Peyer's patch (tissue), 4 donors: Measurements from ENCODE around the gene TMEM131. TPM values are rescaled to one million over a fixed set of nuclear protein-coding genes. Genes with fewer than 3 reads are reported as not detected.

Source experiments
- DNase-seq, 3 donors: peaks; one replicate each; pipeline ENCODE4 v3.0.0-alpha.2; 2017 to 2019
- H3K27ac ChIP-seq, 4 donors: fragments of 200-600 bp; sonication (generic); one replicate each; pipeline ENCODE4 v1.5.1; 2016 to 2019
- H3K27me3 ChIP-seq, 2 donors: fragments of 200-600 bp; sonication (generic); one replicate each; pipeline ENCODE4 v1.5.1; 2019
- H3K36me3 ChIP-seq, 3 donors: fragments of 200-600 bp; sonication (generic); one replicate each; pipeline ENCODE4 v1.5.1; 2016 to 2019
- H3K4me1 ChIP-seq, 4 donors: fragments of 200-600 bp; sonication (generic); one replicate each; pipeline ENCODE4 v1.5.1; 2016 to 2019
- H3K4me3 ChIP-seq, 4 donors: fragments of 200-600 bp; sonication (generic); 1 replicate in 3 of 4; 2 replicates in 1 of 4; pipeline ENCODE4 v1.5.1; 2016 to 2019; ENCODE audit warnings: mild to moderate bottlenecking in 1 of 4
- H3K9me3 ChIP-seq, 4 donors: fragments of 200-600 bp; sonication (generic); one replicate each; pipeline ENCODE4 v1.5.1; 2016 to 2019; ENCODE audit warnings: mild to moderate bottlenecking in 1 of 4
- POLR2A ChIP-seq, 2 donors: fragments of 450-650 bp; IDR thresholded peaks; one replicate each; pipeline ENCODE4 v1.5.1; 2017; ENCODE audit warnings: antibody characterized with exemption in 2 of 2, mild to moderate bottlenecking in 2 of 2, moderate library complexity in 2 of 2
- total RNA-seq, 4 donors: library from RNA; depleted of rRNA; stranded (reverse); fragments of >200 nt; gene quantifications; one replicate each; pipeline ENCODE4 v1.1.0, GENCODE V29; 2016
- TF ChIP-seq, protein P1 (sequence below), 6 experiments: fragments of 450-650 bp in 4 of 6; fragments of 200-600 bp in 2 of 6; sonication (generic) in 1 of 6; IDR thresholded peaks; one replicate each; pipeline ENCODE4 v1.5.1; 2017 to 2019; ENCODE audit warnings: antibody characterized with exemption in 6 of 6, mild to moderate bottlenecking in 3 of 6, moderate library complexity in 1 of 6

TMEM131 gene
- total RNA-seq, 4 donors from 2014 or later: 64.6 to 86.3 (median 74.5) TPM

DNA sequence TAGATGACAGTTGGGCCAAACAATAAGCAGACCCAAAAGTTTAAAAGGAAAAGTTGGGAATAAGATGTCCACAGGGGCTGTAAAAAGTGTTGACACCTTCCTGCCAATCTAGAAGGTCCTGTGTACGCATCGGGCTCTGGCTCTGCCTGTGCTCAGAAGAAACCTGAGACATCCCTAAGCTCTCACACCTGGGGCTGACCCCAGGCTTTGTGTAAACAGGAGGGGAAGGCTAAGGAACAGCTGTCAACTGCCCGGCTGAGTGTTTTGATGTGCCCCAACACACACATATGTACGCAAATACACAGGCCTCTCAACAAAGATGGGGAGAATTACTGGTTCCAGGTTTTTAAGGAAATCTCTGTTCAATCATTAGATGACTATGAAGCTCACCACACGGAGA, 59.5 kb downstream of the TMEM131 start:
- TF ChIP-seq, protein P1, sequence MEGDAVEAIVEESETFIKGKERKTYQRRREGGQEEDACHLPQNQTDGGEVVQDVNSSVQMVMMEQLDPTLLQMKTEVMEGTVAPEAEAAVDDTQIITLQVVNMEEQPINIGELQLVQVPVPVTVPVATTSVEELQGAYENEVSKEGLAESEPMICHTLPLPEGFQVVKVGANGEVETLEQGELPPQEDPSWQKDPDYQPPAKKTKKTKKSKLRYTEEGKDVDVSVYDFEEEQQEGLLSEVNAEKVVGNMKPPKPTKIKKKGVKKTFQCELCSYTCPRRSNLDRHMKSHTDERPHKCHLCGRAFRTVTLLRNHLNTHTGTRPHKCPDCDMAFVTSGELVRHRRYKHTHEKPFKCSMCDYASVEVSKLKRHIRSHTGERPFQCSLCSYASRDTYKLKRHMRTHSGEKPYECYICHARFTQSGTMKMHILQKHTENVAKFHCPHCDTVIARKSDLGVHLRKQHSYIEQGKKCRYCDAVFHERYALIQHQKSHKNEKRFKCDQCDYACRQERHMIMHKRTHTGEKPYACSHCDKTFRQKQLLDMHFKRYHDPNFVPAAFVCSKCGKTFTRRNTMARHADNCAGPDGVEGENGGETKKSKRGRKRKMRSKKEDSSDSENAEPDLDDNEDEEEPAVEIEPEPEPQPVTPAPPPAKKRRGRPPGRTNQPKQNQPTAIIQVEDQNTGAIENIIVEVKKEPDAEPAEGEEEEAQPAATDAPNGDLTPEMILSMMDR (IDR thresholded peaks at IDR 0.05): no peak
- TF ChIP-seq POLR2A (IDR thresholded peaks at IDR 0.05): no peak
- DNase-seq: peak in 2 of 3 donors; percentile 68 to 76
- Histone ChIP-seq H3K4me3 (no peak overlapping the region), H3K27me3 (no peaks in the 10 kb centered on the region), H3K9me3 (no peaks in the 10 kb centered on the region), H3K36me3 (no peaks in the 10 kb centered on the region), H3K27ac (peak overlapping the region in 3 of 4 donors; percentile 3 to 53 (median 9)), H3K4me1 (peaks cover 0 to 33% (median 9%) of the 10 kb centered on the region in 4 donors)

DNA sequence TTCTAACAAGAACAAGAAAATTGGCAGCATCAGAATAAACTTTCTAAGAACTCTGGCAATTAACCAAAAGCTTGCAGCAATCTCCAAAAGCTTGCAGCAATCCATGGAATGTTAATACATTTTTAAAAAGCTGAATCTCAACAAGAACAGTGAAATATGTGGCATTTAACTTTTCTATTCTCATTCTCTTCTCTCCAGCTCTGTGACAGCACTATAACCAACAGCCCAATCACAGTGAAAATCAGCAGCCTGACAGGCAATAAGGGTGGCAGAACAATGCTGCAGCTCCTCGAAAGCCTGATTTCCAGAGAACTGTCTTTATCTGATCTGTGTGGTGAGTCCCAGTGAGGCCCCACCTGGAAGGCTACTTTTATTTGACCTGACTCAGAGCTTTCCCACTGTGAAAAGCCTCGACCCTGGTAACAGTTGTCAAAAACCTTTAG, 60.0 kb downstream of the TMEM131 start:
- no peaks in the 10 kb centered on the region for H3K9me3 ChIP-seq
- H3K36me3 ChIP-seq: no peaks in the 10 kb centered on the region
- no peaks in the 10 kb centered on the region for H3K27me3 ChIP-seq
- H3K4me3 ChIP-seq: no peak overlapping the region
- H3K4me1 ChIP-seq: peaks cover 0 to 33% (median 9%) of the 10 kb centered on the region in 4 donors
- no peak for TF ChIP-seq POLR2A (IDR thresholded peaks at IDR 0.05)
- TF ChIP-seq, protein P1 (IDR thresholded peaks at IDR 0.05): no peak
- peak overlapping the region in 3 of 4 donors; percentile 3 to 53 (median 9) for H3K27ac ChIP-seq
- no peak for DNase-seq

DNA sequence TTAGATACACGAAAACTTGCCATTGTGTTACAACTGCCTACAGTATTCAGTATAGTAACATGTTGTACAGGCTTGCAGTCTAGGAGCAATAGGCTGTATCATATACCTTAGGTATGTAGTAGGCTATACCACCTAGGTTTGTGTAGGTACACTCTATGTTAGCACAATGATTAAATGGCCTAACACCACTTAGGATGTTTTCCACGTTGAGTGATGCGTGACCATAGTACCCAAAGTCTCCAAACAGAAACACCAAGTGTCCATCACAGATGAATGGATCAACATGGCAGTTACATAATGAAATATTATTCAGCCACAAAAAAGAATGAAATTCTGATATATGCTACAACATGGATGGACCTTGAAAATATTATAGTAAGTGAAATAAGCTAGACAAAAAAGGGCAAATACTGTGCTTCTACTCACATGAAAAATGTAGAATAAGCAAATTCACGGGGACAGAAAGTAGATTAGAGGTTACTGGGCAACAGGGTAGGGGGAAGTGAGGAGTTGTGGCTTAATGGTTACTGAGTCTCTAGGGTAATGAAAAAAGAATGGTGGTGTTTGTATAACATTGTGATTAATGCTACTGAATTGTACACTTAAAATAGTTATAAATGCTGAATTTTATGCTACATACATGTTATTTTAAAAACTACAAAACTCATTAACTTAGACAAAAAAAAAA, 62.6 kb downstream of the TMEM131 start:
- DNase-seq: no peak
- TF ChIP-seq, protein P1 (IDR thresholded peaks at IDR 0.05): no peak
- TF ChIP-seq POLR2A (IDR thresholded peaks at IDR 0.05): no peak
- no peak overlapping the region for H3K4me3 ChIP-seq
- no peaks in the 10 kb centered on the region for H3K9me3 ChIP-seq
- no peak overlapping the region for H3K27ac ChIP-seq
- peaks cover 0 to 33% (median 9%) of the 10 kb centered on the region in 4 donors for H3K4me1 ChIP-seq
- H3K36me3 ChIP-seq: no peaks in the 10 kb centered on the region
- no peaks in the 10 kb centered on the region for H3K27me3 ChIP-seq

DNA sequence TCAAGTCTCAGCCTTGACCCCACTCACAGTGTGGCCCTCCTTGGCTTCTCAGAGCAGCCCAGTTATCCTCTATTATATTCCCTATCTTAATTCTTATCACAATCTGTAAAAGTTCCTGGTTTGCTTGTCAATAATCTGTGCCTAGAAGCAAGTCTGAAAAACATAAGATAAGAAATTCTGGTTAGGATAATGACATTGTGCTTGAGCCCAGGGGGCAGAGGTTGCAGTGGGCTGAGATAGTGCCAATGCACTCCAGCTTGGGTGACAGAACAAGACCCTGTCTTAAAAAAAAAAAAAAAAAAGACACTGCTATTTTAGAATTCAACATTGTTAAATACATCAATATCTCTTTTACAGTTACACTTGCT, 63.9 kb downstream of the TMEM131 start:
- no peaks in the 10 kb centered on the region for H3K9me3 ChIP-seq
- no peak for DNase-seq
- H3K27me3 ChIP-seq: no peaks in the 10 kb centered on the region
- peaks cover 0 to 31% (median 9%) of the 10 kb centered on the region in 4 donors for H3K4me1 ChIP-seq
- TF ChIP-seq, protein P1 (IDR thresholded peaks at IDR 0.05): no peak
- no peak for TF ChIP-seq POLR2A (IDR thresholded peaks at IDR 0.05)
- H3K4me3 ChIP-seq: no peak overlapping the region
- no peaks in the 10 kb centered on the region for H3K36me3 ChIP-seq
- peak overlapping the region in 2 of 4 donors; percentile 1 to 61 for H3K27ac ChIP-seq

DNA sequence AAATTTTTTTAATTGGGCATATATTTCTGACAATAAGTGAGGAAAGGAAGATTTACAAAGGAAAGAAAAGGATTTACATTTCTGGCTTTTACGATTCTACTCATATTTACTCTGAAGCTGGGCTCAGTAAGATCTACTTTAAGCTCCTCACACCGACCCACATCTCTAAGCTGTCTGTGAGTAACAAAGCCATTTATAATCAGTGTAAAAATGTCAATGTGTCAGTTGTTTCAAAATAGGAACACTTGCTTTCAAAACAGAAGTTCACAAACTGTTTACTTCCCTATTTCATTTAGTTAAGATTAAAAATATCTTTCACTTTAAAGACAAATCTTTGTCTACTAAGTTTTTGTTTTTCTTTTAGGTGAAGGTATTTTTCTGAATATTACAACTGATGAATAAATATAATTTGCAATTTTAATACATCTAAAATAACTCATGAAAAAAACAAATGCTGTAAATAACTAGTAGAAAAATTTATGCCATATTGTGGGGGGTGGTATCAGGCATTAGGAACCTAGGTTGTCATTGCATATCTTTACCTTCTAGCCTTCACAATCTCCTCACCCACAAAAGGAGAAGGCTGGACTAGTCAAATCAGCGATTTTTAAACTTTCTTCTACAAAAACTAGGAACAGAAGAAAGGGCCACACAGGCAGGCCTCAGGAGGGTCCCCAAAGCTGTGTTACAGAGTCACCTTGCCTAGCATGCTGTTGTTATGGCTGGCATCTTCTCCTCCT, 64.5 kb downstream of the TMEM131 start:
- no peaks in the 10 kb centered on the region for H3K9me3 ChIP-seq
- no peak for DNase-seq
- no peaks in the 10 kb centered on the region for H3K36me3 ChIP-seq
- no peaks in the 10 kb centered on the region for H3K27me3 ChIP-seq
- H3K27ac ChIP-seq: peak overlapping the region in 2 of 4 donors; percentile 1 to 61
- H3K4me1 ChIP-seq: peaks cover 0 to 25% (median 8%) of the 10 kb centered on the region in 4 donors
- H3K4me3 ChIP-seq: no peak overlapping the region
- TF ChIP-seq, protein P1 (IDR thresholded peaks at IDR 0.05): no peak
- TF ChIP-seq POLR2A (IDR thresholded peaks at IDR 0.05): no peak
